GM12878 (cell line): ENCODE results near the gene DHDH.
"Not testable (repeated sequence)": the region's sequence is repeated elsewhere in the genome, so short reads cannot be mapped to it uniquely, and the experiment has no call there.

Source experiments
- POLR2AphosphoS2 ChIP-seq: IDR thresholded peaks from 2 replicates; pipeline ENCODE4 v1.6.1; 2011; ENCODE audit warnings: low read depth, mild to moderate bottlenecking, low read length, improper control_type of control experiment, moderate library complexity
- RAD21 ChIP-seq: IDR thresholded peaks from 2 replicates; pipeline ENCODE4 v1.6.1; 2011; ENCODE audit warnings: mild to moderate bottlenecking, low read depth, low read length, moderate library complexity; ENCODE audit not compliant: insufficient read depth
- TAF1 ChIP-seq: IDR thresholded peaks from 2 replicates; pipeline ENCODE4 v1.6.1; 2011; ENCODE audit warnings: mild to moderate bottlenecking, low read depth, low read length, borderline replicate concordance

DNA sequence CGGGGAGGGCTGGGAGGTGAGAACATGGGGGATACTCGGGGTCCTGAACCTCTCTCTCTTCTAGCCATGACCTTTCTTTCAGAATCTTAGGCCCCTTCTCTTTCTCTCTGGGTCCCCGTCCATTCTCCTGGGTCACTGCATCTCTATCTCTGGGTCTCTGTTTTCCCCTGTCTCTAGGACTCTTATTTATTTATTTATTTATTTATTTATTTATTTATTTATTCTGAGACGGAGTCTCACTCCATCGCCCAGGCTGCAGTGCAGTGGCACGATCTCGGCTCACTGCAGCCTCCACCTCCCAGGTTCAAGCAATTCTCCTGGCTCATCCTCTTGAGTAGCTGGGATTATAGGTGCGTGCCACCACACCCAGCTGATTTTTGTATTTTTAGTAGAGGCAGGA is 14.2 kb upstream of the DHDH start:
- TF ChIP-seq POLR2AphosphoS2, RAD21, TAF1: not testable (repeated sequence)
